Cardiac septum (tissue), 1 donor: ENCODE data around the gene HHATL. TPM values are rescaled to one million over a fixed set of nuclear protein-coding genes. Genes with fewer than 3 reads are reported as not detected.

Experiments
- DNase-seq: peaks from one replicate; pipeline ENCODE4 v3.0.0-alpha.2; 2020; ENCODE audit warnings: low spot score
- intact Hi-C: fragments of 100-400 bp; cut with DNase I; formaldehyde crosslinking; loops from one replicate; pipeline ENCODE4 v1.14.0; 2022
- total RNA-seq: library from RNA; stranded (reverse); fragmentation: NEBNext Ultra II Directional; extraction: Animal tissue kit (Norgen Biotek cat#: 25700); gene quantifications from one replicate; pipeline ENCODE4 v1.2.1, GENCODE V29; 2021
- donor health status: DM: no; HTN: no; CAD: no.

The HHATL gene
- total RNA-seq, 1 donor from 2014 or later, result 505 TPM

GRCh38 chr3:42718338-42718737 is 15.7 kb upstream of the HHATL start:
- intact Hi-C loops, result no loop called here
- no peak for DNase-seq

- DNase-seq, result no peak
- intact Hi-C loops, result no loop called here
Observed at GRCh38 chr3:42717306-42717705, 14.7 kb upstream of the HHATL start.

GRCh38 chr3:42714171-42714852 is 11.7 kb upstream of the HHATL start:
- intact Hi-C loops, result no loop called here
- DNase-seq, result no peak

GRCh38 chr3:42713747-42714146 is 11.1 kb upstream of the HHATL start:
- DNase-seq, result no peak
- intact Hi-C loops, result no loop called here

GRCh38 chr3:42712688-42713372 is 10.2 kb upstream of the HHATL start:
- peak; percentile 65 for DNase-seq
- intact Hi-C loops, result no loop called here

GRCh38 chr3:42712344-42712648 is 9.7 kb upstream of the HHATL start:
- peak; percentile 62 for DNase-seq
- intact Hi-C loops, result no loop called here

- DNase-seq, result peak; percentile 58
- intact Hi-C loops, result no loop called here
Observed at GRCh38 chr3:42711491-42712343, 9.1 kb upstream of the HHATL start.

- peak; percentile 14 for DNase-seq
- intact Hi-C loops, result no loop called here
Observed at GRCh38 chr3:42710323-42711021, 7.9 kb upstream of the HHATL start.

GRCh38 chr3:42709621-42710020 is 7.0 kb upstream of the HHATL start:
- intact Hi-C loops, result no loop called here
- DNase-seq, result peak; percentile 67

- intact Hi-C loops, result no loop called here
- peak; percentile 71 for DNase-seq
Observed at GRCh38 chr3:42708611-42709151, 6.1 kb upstream of the HHATL start.

- DNase-seq, result peak; percentile 59
- intact Hi-C loops, result no loop called here
Observed at GRCh38 chr3:42707620-42708355, 5.2 kb upstream of the HHATL start.

- intact Hi-C loops, result no loop called here
Observed at GRCh38 chr3:42706721-42707619, 4.4 kb upstream of the HHATL start.

GRCh38 chr3:42705962-42706585 is 3.5 kb upstream of the HHATL start:
- intact Hi-C loops, result no loop called here
- DNase-seq, result peak; percentile 71

More at GRCh38 chr3:42706721-42707619, 4.4 kb upstream of the HHATL start:
- DNase-seq, result peak; percentile 49

GRCh38 chr3:42705058-42705767 is 2.6 kb upstream of the HHATL start:
- intact Hi-C loops, result no loop called here
- peak; percentile 74 for DNase-seq

GRCh38 chr3:42704136-42704841 is 1.7 kb upstream of the HHATL start:
- DNase-seq, result peak; percentile 74
- intact Hi-C loops, result no loop called here

- DNase-seq, result peak; percentile 71
- intact Hi-C loops, result no loop called here
Observed at GRCh38 chr3:42703695-42704025, 1.1 kb upstream of the HHATL start.
